Tongue (tissue), 2 donors: ENCODE data around the gene MRS2. TPM values are rescaled to one million over a fixed set of nuclear protein-coding genes. Genes with fewer than 3 reads are reported as not detected.

Experiments used
- DNase-seq: peaks from one replicate; pipeline ENCODE4 v3.0.0-alpha.2; 2015
- total RNA-seq: library from RNA; depleted of rRNA; stranded (reverse); fragments of >200 nt; gene quantifications from one replicate; pipeline ENCODE4 v1.2.3, GENCODE V29; 2014

The MRS2 gene
- total RNA-seq, 1 donor from 2014 or later: 36.2 TPM

- DNase-seq: peak; percentile 50
These were observed 28.3 kb downstream of the MRS2 start for GRCh38 chr6:24431045-24431451.

- no peak for DNase-seq
These were observed 29.9 kb downstream of the MRS2 start for GRCh38 chr6:24432611-24433010.

GRCh38 chr6:24436979-24437378, 34.2 kb downstream of the MRS2 start:
- DNase-seq: no peak

- DNase-seq: no peak
These were observed 37.3 kb downstream of the MRS2 start for GRCh38 chr6:24439858-24440539.

GRCh38 chr6:24440897-24441598, 38.3 kb downstream of the MRS2 start:
- DNase-seq: no peak

- no peak for DNase-seq
These were observed 38.8 kb downstream of the MRS2 start for GRCh38 chr6:24441599-24441904.

- DNase-seq: no peak
These were observed 41.9 kb downstream of the MRS2 start for GRCh38 chr6:24444588-24444987.

- DNase-seq: no peak
These were observed 43.0 kb downstream of the MRS2 start for GRCh38 chr6:24445704-24446103.

GRCh38 chr6:24446670-24447069, 43.9 kb downstream of the MRS2 start:
- DNase-seq: no peak

- no peak for DNase-seq
These were observed 45.7 kb downstream of the MRS2 start for GRCh38 chr6:24448396-24448795.

GRCh38 chr6:24448828-24449525, 46.2 kb downstream of the MRS2 start:
- DNase-seq: peak; percentile 13

GRCh38 chr6:24451581-24452388, 49.0 kb downstream of the MRS2 start:
- DNase-seq: no peak

- DNase-seq: no peak
These were observed 51.2 kb downstream of the MRS2 start for GRCh38 chr6:24453921-24454320.

GRCh38 chr6:24454452-24454851, 51.7 kb downstream of the MRS2 start:
- DNase-seq: no peak

- DNase-seq: no peak
These were observed 52.3 kb downstream of the MRS2 start for GRCh38 chr6:24455061-24455460.

- DNase-seq: no peak
These were observed 55.4 kb downstream of the MRS2 start for GRCh38 chr6:24458134-24458533.

- no peak for DNase-seq
These were observed 56.2 kb downstream of the MRS2 start for GRCh38 chr6:24458941-24459340.

- no peak for DNase-seq
These were observed 58.2 kb downstream of the MRS2 start for GRCh38 chr6:24460966-24461365.

GRCh38 chr6:24464253-24465038, 61.7 kb downstream of the MRS2 start:
- DNase-seq: no peak

GRCh38 chr6:24469811-24470210, 67.1 kb downstream of the MRS2 start:
- no peak for DNase-seq

GRCh38 chr6:24472181-24472580, 69.4 kb downstream of the MRS2 start:
- no peak for DNase-seq
